Progenitor cell of endocrine pancreas (in vitro differentiated cells): ENCODE data around the gene RAD51B. TPM values are rescaled to one million over a fixed set of nuclear protein-coding genes. Genes with fewer than 3 reads are reported as not detected.
A peak's percentile ranks its signal among the peaks of the same experiment; 100 is the strongest.

Source experiments
- DNase-seq: peaks from one replicate; pipeline ENCODE4 v3.0.0; 2021; ENCODE audit warnings: low spot score; ENCODE audit not compliant: unreplicated experiment
- H3K27ac Mint-ChIP-seq: 2 replicates; pipeline ENCODE4 v1.8.0; 2021; ENCODE audit warnings: mild to moderate bottlenecking, moderate library complexity, mixed read lengths
- H3K27me3 Mint-ChIP-seq: 2 replicates; pipeline ENCODE4 v1.8.0; 2021; ENCODE audit warnings: mixed read lengths
- H3K36me3 Mint-ChIP-seq: 2 replicates; pipeline ENCODE4 v1.8.0; 2022; ENCODE audit warnings: mixed read lengths; ENCODE audit not compliant: insufficient read depth
- H3K4me1 Mint-ChIP-seq: 2 replicates; pipeline ENCODE4 v1.8.0; 2021; ENCODE audit warnings: low read depth, mixed read lengths
- H3K4me3 Mint-ChIP-seq: 2 replicates; pipeline ENCODE4 v1.8.0; 2021; ENCODE audit warnings: low read depth, mild to moderate bottlenecking, moderate library complexity, mixed read lengths
- H3K9me3 Mint-ChIP-seq: 2 replicates; pipeline ENCODE4 v1.8.0; 2021; ENCODE audit warnings: low read depth, mixed read lengths
- total RNA-seq: library from RNA; stranded (reverse); gene quantifications from 2 replicates; pipeline ENCODE4 v1.2.1, GENCODE V29; 2021
- TF ChIP-seq, protein P1 (sequence below): fragments of 200-600 bp; sonication (generic); IDR thresholded peaks from one replicate; pipeline ENCODE4 v1.5.0; 2021; ENCODE audit warnings: antibody characterized with exemption, mild to moderate bottlenecking; ENCODE audit not compliant: unreplicated experiment

RAD51B gene
- total RNA-seq, 1 donor from 2014 or later = 24.7 TPM

DNA sequence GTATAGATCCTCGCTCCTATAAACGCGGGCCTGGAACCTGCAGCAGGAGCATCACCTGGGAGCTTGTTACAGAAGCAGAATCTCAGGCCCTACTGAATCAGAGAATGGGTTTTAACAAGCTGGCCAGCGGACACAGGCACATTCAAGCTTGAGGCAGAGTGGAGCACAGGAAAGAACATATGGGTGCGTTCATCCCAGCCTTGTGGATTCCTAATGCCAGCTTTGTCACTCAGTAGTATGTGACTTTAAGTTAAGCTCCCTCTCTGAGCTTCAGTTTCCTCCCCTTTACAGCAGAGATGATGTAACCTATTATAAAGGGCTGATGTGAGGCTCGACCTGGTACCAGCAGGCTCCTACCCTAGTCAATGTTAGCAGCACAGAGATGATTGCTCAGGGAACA is 768.4 kb downstream of the RAD51B start:
- TF ChIP-seq, protein P1, sequence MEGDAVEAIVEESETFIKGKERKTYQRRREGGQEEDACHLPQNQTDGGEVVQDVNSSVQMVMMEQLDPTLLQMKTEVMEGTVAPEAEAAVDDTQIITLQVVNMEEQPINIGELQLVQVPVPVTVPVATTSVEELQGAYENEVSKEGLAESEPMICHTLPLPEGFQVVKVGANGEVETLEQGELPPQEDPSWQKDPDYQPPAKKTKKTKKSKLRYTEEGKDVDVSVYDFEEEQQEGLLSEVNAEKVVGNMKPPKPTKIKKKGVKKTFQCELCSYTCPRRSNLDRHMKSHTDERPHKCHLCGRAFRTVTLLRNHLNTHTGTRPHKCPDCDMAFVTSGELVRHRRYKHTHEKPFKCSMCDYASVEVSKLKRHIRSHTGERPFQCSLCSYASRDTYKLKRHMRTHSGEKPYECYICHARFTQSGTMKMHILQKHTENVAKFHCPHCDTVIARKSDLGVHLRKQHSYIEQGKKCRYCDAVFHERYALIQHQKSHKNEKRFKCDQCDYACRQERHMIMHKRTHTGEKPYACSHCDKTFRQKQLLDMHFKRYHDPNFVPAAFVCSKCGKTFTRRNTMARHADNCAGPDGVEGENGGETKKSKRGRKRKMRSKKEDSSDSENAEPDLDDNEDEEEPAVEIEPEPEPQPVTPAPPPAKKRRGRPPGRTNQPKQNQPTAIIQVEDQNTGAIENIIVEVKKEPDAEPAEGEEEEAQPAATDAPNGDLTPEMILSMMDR = no peak
- H3K36me3 Mint-ChIP-seq = no peaks in the 10 kb centered on the region
- DNase-seq = no peak
- no peaks in the 10 kb centered on the region for H3K9me3 Mint-ChIP-seq
- H3K4me1 Mint-ChIP-seq = peaks cover 40% of the 10 kb centered on the region
- H3K27ac Mint-ChIP-seq = no peak overlapping the region
- H3K27me3 Mint-ChIP-seq = no peaks in the 10 kb centered on the region
- no peak overlapping the region for H3K4me3 Mint-ChIP-seq

DNA sequence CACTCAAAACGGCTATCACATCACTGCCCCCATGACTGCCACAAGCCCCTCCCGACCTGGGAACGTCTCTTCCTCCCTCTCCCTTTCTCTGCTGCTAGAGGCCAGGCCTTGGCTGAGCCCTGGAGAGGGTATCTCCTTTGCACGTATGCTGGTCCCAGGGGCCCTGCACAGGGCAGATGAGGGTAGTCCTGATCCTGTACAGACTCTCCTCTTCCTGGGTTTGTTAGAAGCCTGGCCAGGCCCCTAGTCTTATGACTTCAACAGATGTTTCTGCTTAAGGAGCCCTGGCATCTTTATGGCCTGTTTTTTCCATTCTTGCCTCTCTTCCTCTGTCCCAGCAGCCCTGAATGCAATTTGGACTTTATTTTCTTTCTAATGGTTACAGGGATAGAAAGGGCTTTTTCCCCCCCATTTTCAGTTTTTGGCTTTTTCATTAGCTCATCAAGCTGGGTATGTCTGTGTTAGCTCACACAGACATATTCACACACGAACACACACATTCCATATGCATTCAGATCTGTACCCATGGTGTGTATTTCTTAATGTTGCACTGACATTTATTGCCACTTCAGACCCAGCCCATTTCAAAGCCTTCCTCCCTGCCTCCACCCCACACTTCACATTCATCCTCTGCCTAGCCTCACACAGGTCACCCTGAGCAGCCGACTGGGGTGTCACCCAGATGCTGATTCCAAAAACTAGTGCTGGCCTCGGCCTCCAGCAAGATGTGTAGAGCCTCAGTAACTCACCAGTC is 770.0 kb downstream of the RAD51B start:
- Mint-ChIP-seq H3K27ac (no peak overlapping the region), H3K4me1 (peaks cover 42% of the 10 kb centered on the region), H3K36me3 (no peaks in the 10 kb centered on the region), H3K4me3 (no peak overlapping the region), H3K27me3 (no peaks in the 10 kb centered on the region), H3K9me3 (no peaks in the 10 kb centered on the region)
- TF ChIP-seq, protein P1 = no peak
- no peak for DNase-seq

DNA sequence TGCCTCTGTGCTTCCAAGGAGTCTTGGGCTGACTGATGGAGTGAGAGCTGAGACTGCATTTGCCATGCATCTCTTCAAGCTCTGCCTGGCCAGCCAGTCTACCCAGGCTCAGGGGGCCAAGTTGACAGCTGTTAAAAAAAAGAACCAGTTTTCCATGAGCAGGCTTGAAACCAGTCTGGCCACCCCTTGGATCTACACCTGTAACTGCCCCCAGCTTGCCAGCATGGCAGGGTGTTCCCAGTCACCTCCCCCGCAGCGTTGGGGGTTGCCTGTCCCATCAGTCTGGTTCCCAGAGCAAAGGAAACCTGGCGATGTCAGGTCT is 770.6 kb downstream of the RAD51B start:
- Mint-ChIP-seq H3K27ac (peak overlapping the region; percentile 66), H3K36me3 (no peaks in the 10 kb centered on the region), H3K4me3 (no peak overlapping the region), H3K27me3 (no peaks in the 10 kb centered on the region), H3K9me3 (no peaks in the 10 kb centered on the region), H3K4me1 (peaks cover 40% of the 10 kb centered on the region)
- TF ChIP-seq, protein P1 = no peak
- no peak for DNase-seq

DNA sequence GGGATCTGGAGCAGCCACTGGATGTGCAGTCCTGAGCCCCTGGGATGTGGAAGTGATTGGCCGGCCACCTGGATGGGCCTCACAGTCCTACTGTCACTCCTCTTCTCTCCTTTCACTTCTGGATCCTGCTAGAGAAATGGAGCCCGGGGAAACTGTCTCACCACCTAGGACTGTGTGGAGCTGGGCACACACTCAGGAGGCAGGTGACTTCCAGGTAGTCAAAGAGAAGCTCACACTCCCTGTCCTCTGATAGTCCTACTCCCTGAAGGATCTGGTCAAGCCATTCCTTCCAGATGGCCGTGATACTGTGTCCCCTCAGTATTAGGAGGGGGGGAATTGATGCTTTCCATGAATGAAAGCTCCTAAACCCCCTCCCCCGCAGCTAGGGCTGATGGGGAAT is 772.2 kb downstream of the RAD51B start:
- no peak for DNase-seq
- Mint-ChIP-seq H3K9me3 (no peaks in the 10 kb centered on the region), H3K27me3 (no peaks in the 10 kb centered on the region), H3K27ac (no peak overlapping the region), H3K36me3 (no peaks in the 10 kb centered on the region), H3K4me1 (peaks cover 31% of the 10 kb centered on the region), H3K4me3 (no peak overlapping the region)
- TF ChIP-seq, protein P1 = no peak

DNA sequence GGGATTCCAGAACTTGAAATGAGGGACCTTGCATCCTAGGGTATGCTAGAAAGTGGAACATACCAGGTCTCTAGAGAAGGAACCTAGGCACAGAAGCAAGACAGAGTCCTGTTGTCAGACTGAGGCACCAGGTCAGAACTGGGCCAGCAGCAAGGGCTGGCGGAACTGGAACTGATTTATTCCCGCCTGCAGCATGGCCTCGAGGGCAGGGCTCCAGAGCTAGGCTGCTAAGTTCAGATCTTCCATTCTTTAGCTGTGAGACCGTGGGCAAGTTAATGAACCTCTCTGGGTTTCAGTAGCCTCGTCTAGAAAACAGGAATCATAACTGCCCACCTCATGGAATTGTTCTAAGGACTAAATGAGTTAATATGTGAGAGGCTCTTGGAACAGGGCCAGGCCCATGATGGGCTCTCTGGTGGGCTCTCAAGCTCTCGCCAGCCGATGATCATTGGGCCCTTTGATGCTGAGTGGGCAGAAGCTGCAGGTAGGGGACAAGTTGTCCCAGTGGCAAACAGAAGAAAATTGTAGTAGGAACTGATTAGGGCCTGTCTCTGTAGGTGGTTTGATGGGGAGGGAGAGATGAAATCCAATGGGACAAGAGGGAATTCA is 773.5 kb downstream of the RAD51B start:
- Mint-ChIP-seq H3K9me3 (no peaks in the 10 kb centered on the region), H3K36me3 (no peaks in the 10 kb centered on the region), H3K4me3 (no peak overlapping the region), H3K27me3 (no peaks in the 10 kb centered on the region), H3K4me1 (peaks cover 24% of the 10 kb centered on the region), H3K27ac (no peak overlapping the region)
- no peak for DNase-seq
- TF ChIP-seq, protein P1 = no peak
